Measurements from ENCODE around the gene SIK3.
A peak's percentile ranks its signal among the peaks of the same experiment; 100 is the strongest.

SIK3 gene

DNA sequence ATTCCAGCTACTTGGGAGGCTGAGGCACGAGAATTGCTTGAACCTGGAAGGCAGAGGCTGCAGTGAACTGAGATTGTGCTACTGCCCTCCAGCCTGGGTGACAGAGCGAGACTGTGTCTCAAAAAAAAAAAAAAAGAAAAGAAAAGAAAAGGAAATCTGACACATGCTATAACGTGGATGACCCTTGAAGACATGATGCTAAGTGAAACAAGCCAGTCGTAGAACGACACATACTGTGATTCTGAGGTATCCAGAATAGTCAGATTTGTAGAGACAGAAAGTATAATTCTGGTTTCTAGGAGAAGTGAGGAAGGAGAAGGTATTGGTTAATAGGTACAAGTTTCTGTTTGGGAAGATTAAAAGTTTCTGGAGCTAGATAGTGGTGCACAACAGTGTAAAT, 299.9 kb downstream of the SIK3 start:
- H3K4me1 Mint-ChIP-seq, result no peaks in the 10 kb centered on the region
- no peak overlapping the region for H3K27ac Mint-ChIP-seq
- no peak overlapping the region for H3K4me3 Mint-ChIP-seq
- no peak for DNase-seq
- no peaks in the 10 kb centered on the region for H3K9me3 Mint-ChIP-seq
- peaks cover 18% of the 10 kb centered on the region for H3K27me3 Mint-ChIP-seq
- peak; percentile 57 for ATAC-seq

DNA sequence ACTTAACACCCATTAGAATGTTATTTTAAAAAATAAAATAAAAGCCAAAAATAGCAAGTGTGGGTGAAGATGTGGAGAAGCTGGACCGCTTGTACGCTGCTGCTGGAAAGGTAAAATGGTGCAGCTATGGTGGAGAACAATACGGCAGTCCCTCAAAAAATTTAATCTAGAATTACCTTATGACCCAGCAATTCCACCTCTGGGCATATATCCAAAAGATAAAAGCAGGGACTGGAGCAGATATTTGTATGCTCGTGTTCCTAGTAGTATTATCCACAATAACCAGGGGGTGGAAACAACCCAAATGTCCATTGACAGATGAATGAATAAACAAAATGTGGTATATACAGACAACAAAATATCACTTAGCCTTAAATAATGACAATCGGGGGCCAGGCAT, 300.4 kb downstream of the SIK3 start:
- DNase-seq (no peak), ATAC-seq (no peak)
- Mint-ChIP-seq H3K4me3 (no peak overlapping the region), H3K9me3 (no peaks in the 10 kb centered on the region), H3K27me3 (peaks cover 18% of the 10 kb centered on the region), H3K27ac (no peak overlapping the region), H3K4me1 (no peaks in the 10 kb centered on the region)

DNA sequence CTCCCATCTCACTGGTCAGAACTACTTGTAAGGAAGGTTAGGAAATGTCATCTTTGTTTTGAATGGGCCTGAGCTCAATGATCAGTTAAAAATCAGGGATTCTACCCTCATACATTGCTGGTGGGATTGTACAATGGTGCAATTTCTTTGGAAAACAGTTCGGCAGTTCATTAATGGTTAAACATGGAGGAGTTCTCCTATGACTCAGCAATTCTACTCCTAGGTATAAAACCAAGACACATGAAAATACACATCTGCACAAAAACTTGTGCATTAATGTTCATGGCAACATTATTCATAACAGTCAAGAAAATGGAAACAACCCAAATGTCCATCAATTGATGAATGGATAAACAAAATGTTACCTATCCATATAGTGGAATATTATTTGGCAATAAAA, 301.7 kb downstream of the SIK3 start:
- DNase-seq, result no peak
- no peaks in the 10 kb centered on the region for H3K9me3 Mint-ChIP-seq
- H3K4me3 Mint-ChIP-seq, result no peak overlapping the region
- H3K27ac Mint-ChIP-seq, result no peak overlapping the region
- ATAC-seq, result no peak
- peaks cover 18% of the 10 kb centered on the region for H3K27me3 Mint-ChIP-seq
- H3K4me1 Mint-ChIP-seq, result peaks cover 2% of the 10 kb centered on the region

DNA sequence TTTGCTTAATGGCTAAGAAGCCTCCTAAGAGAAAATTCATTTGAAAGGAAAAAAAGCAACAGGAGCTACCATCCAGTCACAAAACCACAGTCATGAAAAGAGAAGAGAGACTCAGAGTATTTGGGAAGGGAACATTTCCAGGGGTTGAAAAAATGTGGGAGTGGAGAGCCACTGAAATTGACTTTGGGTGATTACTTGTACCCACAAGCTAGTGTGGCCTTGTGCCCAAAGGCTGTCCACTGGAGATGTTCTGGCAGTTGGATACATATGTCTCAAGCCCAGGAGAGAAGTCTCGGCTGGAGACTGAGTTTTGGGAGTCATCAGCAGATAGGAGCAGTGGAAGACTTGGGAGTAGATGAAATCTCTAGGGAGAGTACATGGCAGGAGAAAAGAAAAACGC, 303.4 kb downstream of the SIK3 start:
- Mint-ChIP-seq H3K4me3 (no peak overlapping the region), H3K27me3 (peaks cover 26% of the 10 kb centered on the region), H3K9me3 (no peaks in the 10 kb centered on the region), H3K27ac (no peak overlapping the region), H3K4me1 (peaks cover 13% of the 10 kb centered on the region)
- ATAC-seq (no peak), DNase-seq (no peak)

DNA sequence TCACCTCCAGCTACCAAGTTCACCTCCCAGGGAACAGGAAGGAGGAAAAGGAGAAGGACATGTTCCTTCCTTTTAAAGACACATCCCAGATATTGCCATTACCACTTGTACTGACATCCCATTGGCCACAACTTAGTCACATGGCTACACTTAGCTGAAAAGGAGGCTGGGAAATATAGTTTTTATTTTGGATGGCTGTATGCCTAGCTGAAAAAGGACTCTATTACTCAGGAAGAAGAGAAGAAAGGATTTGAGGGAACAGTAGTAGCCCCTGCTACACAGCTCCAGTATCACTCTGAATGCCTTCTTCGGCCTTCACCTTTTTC, 304.5 kb downstream of the SIK3 start:
- Mint-ChIP-seq H3K9me3 (no peaks in the 10 kb centered on the region), H3K27ac (no peak overlapping the region)
- ATAC-seq, result no peak

More for the DNA sequence above, 304.5 kb downstream of the SIK3 start:
- Mint-ChIP-seq H3K4me1 (peaks cover 14% of the 10 kb centered on the region), H3K4me3 (no peak overlapping the region), H3K27me3 (peaks cover 20% of the 10 kb centered on the region)
- no peak for DNase-seq

Data from stimulated activated naive CD8-positive, alpha-beta T cell treated with anti-CD3 and anti-CD28 coated beads, Interleukin-15, amount 100 ng/mL, for 72 hours (primary cell).